ENCODE data around the gene TPST1.
"Not testable (repeated sequence)": the region's sequence is repeated elsewhere in the genome, so short reads cannot be mapped to it uniquely, and the experiment has no call there.

The TPST1 gene

GRCh38 chr7:66206934-66207240 is 1.8 kb downstream of the TPST1 start:
- no peak for TF ChIP-seq CTCF (conservative IDR thresholded peaks at IDR 0.05)
- no peak overlapping the region for H3K27ac ChIP-seq

- TF ChIP-seq CTCF (conservative IDR thresholded peaks at IDR 0.05) = no peak
Measured at GRCh38 chr7:66207540-66207939, 2.4 kb downstream of the TPST1 start.

GRCh38 chr7:66211429-66211828 is 6.3 kb downstream of the TPST1 start:
- no peak for TF ChIP-seq CTCF (conservative IDR thresholded peaks at IDR 0.05)
- peak overlapping the region; percentile 31 for H3K27ac ChIP-seq

More at GRCh38 chr7:66207540-66207939, 2.4 kb downstream of the TPST1 start:
- H3K27ac ChIP-seq = no peak overlapping the region

- H3K27ac ChIP-seq = no peak overlapping the region
- no peak for TF ChIP-seq CTCF (conservative IDR thresholded peaks at IDR 0.05)
Measured at GRCh38 chr7:66213637-66214036, 8.5 kb downstream of the TPST1 start.

GRCh38 chr7:66216687-66217086 is 11.6 kb downstream of the TPST1 start:
- no peak overlapping the region for H3K27ac ChIP-seq
- TF ChIP-seq CTCF (conservative IDR thresholded peaks at IDR 0.05) = no peak

- no peak for TF ChIP-seq CTCF (conservative IDR thresholded peaks at IDR 0.05)
- no peak overlapping the region for H3K27ac ChIP-seq
Measured at GRCh38 chr7:66219805-66220204, 14.7 kb downstream of the TPST1 start.

- no peak overlapping the region for H3K27ac ChIP-seq
- TF ChIP-seq CTCF (conservative IDR thresholded peaks at IDR 0.05) = no peak
Measured at GRCh38 chr7:66221442-66221841, 16.3 kb downstream of the TPST1 start.

- H3K27ac ChIP-seq = no peak overlapping the region
- TF ChIP-seq CTCF (conservative IDR thresholded peaks at IDR 0.05) = no peak
Measured at GRCh38 chr7:66227808-66228207, 22.7 kb downstream of the TPST1 start.

GRCh38 chr7:66231326-66232216 is 26.4 kb downstream of the TPST1 start:
- H3K27ac ChIP-seq = not testable (repeated sequence)

All from VCaP (cell line).